Medulla oblongata (tissue), 1 donor: ENCODE data around the gene GAS2L3.
A peak's percentile ranks its signal among the peaks of the same experiment; 100 is the strongest.
"Not testable (repeated sequence)": the region's sequence is repeated elsewhere in the genome, so short reads cannot be mapped to it uniquely, and the experiment has no call there.

Experiments used
- DNase-seq: peaks from one replicate; pipeline ENCODE4 v3.0.0-alpha.2; 2015; ENCODE audit errors: extremely low spot score

Gene GAS2L3

DNA sequence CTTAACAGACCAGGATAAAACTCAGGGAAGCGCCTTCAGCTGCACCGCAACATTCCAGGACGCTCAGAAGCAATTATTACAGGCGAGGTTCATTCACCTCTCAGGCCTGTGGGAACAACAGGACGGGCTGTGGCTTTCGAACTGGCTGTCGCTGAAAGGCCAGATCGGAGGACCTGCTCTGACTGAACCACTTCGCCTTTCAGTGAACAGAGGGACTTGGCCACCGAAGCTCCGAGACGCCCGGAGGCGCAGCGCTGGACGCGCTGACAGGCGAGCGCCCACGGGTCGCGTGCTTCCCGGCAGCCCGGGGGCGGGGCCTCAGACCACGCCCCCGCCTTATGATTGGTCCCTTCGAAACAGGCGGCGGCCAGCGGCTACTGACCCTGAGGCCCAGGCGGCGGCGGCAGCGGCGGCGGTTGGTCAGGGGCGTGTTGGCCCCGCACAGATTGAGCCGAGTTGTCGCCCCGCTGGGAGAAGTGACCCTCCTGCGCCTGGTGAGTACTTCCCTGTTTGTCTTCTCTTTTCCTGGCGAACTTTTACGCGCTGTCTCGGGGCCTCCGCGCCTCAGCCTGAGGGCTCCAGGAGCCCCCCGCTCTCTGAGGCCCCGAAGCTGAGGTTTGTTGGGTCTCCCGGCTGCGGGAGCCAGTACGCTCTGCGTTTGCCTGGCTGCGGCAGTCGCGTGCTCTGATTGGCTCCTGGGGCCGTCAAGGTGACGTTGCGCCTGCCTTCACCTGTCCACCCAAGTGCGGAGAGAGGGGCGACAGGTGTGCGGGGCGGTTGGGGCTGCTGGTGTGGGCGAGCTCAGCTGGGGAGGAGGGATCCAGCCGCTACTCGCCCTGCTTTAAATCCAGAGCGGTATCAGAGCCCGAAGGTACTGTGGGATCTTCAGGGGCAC lies at the start of gene GAS2L3:
Gene GAS2L3 (plus strand): TSS at position 393 of the 895 bp plus-strand sequence. CDS start 21,221 bp downstream, outside the sequence.
- DNase-seq: peak; percentile 91

DNA sequence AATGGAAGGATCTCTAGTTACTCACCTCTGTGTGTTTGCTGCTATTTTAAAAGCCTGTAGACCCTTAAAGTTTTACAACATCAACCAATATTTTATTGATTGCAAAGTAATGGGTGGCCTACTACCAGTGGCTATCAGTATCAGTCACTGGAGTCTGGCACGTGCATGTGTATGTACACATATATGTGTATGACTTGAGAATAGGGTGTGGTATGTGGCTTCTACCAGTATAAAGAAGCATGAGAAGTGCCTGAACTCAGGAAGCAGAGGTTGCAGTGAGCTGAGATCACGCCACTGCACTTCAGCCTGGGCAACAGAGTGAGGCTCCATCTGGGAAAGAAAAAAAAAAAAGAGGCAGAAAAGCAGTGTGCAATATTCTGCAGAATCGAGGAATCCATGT lies 45.5 kb upstream of the GAS2L3 start:
- DNase-seq: no peak

DNA sequence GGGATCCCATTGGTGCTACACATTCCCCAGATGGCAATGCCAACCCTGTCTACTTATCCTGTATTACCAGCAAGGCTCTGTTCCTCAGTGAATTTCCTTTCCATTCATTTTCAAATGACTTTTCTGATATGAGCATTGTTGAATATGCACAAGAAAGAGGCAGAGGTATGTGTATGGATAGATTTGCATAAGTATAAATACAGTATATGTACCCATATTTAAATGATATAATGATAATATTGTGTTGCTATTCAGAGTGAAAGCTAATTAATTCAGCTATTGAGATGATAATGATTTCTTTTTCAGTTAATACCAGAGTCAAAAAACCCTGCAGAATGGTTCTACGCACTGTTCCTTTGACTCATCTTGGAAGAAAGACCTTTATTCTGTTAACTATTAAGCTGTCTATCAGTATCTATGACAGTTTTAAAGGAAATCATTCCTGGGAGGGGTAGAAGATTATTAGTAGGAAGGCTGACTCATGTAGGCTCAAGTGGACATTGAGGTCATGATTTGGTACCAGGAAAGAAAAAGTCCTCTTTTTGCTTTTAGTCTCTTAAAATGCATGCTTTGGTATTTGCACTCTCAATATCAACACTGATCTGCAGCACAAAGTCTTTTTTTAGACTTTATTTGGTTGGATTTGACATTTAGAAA lies 44.9 kb upstream of the GAS2L3 start:
- no peak for DNase-seq

DNA sequence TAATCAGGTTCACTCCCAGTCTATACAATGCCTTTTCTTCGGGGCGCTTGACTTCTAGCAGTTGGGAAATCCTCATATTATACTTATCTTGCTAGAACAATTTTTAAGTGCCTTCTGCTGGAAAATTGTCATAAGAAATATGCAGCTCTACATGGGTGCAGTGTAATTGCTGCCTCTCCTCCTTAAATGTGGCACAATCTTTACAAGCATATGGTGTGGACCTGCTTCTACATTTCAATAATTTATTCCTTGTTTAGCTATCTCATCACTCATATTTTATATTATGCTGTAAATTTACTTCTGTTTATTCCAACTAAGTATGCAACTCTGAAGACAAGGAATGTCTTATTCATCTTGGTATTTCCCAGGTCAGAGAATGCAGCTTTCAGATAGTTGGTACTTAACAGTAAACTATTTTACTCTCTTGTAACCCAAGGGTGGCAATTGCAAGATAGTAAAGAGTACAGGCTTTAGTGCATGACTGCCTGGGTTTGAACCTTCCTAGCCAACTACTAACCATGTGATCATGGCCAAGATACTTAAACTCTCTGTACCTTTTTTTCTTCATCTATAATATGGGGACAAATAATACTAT lies 43.6 kb upstream of the GAS2L3 start:
- DNase-seq: no peak

DNA sequence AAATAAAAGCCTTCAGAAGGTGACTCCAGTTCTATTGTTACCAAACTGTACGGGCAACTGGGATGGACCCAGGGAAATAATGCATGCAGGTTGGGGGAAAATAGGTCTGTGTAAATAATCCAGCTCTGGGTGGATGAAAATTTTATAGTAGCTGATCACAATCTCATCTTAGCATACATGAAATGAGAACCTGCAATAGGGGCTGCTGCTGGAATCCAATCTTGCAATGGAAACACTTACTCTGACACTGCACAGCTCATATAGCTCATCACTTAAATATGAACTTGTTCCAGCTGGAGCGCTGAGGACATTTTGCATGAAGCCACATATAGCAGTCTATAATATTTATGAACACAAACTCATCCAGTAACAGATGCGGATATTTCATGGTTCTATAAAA lies 40.1 kb upstream of the GAS2L3 start:
- DNase-seq: no peak

DNA sequence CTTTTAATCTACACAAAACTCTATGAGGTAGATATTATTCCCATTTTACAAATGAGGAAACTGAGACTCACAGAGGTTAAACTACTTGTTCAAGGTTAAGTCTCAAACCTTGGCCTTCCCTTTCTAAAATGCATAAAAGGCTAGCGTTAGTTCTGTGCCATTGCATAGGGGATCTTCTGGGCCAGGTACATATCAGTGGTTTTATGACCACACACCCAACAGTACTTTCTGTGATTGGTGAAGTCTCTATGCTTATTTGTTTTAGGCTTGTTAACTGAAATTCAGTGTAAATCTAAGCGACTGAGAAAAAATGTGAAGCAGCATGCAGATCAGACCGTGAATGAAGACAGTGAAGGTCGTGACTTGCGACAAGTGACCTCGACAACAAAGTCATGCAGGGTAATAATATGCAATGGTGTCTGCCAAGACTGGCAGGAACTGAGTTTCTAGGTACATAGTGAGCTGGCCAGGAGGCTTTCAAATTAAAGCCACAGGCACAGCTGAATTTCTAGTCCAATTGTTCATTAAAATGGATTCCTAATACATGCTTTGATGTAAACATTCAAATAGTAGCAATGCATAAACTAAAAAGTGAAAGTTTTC lies 38.8 kb upstream of the GAS2L3 start:
- no peak for DNase-seq

DNA sequence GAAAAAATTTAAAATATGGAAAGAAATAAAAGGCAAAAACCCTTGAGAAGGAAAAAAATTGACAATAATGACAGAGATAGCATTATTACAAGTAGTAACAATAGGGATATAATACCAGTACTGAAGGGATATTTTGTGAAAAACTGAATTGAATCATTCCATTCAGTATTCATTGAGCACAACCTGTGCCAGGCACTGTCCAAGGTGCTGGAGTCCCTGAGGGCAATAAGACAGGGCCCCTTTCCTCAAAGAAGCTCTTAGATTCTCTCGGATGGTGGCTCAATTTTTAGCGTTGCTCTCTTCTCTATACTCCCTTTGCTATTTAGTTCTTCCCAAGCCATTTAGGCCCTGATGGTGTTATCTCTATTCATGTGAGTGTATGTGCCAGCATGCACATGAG lies 34.3 kb upstream of the GAS2L3 start:
- DNase-seq: no peak

DNA sequence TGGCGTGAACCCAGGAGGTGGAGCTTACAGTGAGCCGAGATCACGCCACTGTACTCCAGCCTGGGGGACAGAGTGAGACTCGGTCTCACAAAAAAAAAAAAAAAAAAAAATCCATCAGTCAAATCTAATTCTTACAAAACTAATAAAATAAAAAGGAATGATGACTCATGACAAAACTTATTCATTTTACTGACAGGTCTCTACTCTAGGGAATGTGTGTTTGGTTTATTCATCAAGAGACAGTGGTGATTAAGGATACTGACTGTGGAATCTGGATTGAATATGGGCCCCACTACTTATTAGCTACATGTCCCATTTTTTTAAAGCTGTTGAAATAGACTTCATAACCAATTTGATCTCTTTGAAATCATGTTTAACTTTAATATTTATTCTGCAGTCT lies 29.3 kb upstream of the GAS2L3 start:
- DNase-seq: no peak

DNA sequence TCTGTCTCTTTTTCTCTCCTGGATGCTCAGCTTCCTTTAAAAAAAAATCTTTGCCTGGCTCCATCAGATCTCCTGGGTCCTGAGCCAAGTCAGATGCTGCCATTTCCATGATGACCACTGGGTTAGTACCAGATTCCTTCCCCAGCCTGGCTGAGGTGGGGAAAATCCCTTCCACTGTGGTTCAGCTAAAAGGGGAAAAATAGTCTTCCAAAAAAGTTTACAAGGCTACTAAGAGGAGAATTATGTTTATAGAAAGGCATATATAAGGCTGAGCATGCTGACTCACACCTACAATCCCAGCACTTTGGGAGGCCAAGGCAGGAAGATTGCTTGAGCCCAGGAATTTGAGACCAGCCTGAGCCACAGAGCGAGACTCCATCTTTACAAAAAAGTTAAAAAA lies 28.4 kb upstream of the GAS2L3 start:
- DNase-seq: no peak

DNA sequence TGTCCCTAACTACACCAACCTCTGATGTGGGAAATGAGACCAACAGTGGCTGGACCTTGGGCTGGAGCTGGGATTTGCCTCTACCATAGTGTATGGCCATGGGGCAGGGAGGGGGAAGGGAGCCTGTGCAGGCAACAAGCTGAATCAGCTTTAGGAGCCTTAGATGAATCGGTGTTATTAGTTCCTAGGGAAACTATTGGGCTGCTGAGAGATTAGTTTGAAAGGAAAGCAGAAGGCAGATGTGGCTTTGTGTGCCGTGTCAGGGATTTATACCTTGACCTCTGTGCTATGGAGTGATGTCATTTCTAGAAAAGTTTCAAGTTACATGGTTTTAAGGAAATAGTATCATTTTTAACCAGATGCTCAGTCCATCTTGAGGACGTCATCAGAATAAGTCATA lies 19.5 kb upstream of the GAS2L3 start:
- DNase-seq: no peak

DNA sequence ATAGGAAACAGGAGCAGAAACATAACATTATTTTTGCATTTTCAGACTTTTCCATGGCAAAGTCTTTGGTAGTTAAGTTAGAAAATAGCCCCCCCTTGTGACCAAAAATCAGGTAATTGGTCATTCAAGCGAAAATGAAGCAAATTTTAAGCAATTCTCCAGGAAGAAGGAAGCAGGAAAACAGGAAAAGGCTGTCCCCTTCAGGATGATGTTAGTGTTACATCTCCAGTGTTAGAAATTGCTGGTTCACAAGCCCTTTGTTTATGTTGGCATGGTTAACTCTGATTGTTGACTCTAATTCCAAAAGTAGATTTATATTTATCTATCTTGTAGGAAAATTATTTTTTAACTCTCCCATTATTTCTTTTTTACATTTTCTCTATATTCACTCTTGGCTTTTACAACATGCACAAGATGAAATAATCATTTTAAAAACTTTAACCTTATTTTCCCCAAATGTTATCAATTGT lies 18.8 kb upstream of the GAS2L3 start:
- DNase-seq: peak; percentile 86

DNA sequence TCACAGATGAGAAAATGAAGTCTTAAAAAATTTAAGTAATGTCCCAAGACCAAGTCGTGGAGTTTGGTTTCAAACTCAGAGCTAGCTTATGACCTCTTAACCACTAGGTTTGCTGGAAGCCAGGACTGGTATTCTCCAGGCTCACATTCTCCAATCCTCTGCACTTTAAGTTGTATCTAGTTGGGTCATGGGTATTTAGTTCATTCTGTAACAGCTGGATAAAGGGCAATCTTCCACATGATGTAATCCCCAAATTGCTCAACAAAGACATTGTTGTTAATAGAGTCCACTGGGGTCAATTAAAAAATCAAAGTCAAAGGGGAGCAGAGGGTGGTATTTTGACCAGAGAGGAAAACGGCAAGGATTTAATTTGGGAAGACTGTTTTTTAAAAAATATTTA lies 17.8 kb upstream of the GAS2L3 start:
- no peak for DNase-seq

DNA sequence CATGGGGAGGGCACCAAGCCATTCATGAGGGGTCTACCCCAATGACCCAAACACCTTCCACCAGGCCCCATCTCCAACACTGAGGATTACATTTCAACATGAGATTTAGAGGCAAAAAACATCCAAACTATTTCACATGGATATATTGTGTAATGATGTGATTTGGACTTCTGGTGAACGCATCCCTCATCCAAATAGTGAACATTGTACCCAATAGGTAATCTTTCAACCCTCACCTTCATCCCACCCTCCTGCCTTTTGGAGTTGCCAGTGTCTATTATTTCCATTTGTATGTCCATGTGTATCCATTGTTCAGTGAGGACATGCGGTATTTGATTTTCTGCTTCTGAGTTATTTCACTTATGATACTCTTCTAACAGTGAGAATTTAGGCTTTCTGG lies 16.1 kb upstream of the GAS2L3 start:
- no peak for DNase-seq

DNA sequence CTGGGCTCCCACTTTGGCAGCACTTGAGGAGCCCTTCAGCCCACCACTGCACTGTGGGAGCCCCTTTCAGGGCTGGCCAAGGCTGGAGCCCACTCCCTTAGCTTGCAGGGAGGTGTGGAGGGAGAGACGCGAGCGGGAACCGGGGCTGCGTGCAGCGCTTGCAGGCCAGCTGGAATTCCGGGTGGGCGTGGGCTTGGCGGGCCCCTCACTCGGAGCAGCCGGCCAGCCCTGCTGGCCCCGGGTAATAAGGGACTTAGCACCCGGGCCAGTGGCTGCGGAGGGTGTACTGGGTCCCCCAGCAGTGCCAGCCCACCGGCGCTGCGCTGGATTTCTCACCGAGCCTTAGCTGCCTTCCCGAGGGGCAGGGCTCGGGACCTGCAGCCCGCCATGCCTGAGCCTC lies 14.2 kb upstream of the GAS2L3 start:
- DNase-seq: not testable (repeated sequence)

DNA sequence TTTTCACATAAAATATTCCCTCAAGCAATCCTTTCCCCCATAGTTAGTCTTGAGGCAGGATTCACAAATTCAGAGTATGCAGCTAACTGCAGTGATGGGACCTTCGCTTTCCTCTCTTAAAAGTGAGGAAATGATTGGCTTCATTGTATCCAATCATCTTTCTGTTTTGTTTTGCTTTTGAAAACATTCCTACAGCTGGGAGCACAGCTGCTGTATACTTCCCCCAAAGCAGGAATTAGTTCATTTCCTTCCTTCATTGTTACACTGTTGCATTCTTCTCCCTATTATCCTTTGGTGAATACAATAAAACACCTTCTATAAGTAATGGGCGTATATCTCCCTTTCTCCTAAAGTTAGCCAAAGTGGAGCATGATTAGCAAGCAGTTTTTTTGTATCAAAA lies 9.4 kb upstream of the GAS2L3 start:
- no peak for DNase-seq

DNA sequence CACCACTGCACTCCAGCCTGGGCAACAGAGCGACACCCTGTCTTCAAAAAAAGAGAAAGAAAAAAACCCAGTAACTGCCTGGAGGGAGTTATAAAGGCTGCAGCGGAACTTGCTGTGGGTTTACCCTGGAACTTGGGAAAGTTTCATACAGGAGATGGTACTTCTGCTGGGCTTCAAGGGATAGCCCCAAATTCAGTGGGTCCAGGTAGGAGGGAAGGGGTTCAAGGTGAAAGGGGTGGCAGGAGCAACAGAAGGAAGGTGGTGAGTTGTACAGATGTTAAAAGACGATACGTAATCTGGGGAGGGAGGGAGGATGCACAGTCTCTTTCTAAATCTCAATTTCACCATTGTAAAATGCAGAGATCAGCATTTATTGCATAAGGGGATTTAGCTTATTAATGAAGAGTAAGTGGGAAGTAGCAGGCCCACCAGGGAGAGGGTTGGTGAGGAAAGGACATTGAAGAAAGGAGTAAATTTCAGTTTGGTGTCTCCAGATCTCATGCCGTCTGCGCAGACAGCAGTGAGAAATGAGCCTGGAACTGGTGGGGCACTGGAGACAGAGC lies 8.5 kb upstream of the GAS2L3 start:
- no peak for DNase-seq

DNA sequence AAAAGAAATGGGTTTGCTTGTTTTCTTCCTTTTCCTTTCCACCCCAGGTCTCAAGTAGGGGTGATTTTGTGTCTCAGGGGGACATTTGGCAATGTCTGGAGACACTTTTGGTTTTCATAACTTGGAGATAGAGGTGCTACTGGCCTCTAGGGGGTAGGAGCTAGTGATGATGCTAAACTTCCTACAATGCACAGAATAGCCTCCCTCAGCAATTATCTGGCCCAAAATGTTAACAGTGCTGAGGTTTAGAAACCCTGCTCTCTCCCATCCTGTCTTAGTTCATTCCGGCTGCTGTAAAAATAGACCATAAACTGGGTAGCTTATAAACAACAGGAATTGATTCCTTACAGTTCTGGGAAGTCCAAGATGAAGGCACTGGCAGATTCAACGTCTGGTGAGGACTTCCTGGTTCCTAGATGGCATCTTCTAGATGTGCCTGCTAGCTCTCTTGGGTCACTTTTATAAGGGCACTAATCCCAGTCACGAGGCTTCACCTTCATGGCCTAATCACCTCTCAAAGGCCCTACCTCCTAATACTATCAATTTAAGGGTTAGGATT lies 7.4 kb upstream of the GAS2L3 start:
- no peak for DNase-seq

DNA sequence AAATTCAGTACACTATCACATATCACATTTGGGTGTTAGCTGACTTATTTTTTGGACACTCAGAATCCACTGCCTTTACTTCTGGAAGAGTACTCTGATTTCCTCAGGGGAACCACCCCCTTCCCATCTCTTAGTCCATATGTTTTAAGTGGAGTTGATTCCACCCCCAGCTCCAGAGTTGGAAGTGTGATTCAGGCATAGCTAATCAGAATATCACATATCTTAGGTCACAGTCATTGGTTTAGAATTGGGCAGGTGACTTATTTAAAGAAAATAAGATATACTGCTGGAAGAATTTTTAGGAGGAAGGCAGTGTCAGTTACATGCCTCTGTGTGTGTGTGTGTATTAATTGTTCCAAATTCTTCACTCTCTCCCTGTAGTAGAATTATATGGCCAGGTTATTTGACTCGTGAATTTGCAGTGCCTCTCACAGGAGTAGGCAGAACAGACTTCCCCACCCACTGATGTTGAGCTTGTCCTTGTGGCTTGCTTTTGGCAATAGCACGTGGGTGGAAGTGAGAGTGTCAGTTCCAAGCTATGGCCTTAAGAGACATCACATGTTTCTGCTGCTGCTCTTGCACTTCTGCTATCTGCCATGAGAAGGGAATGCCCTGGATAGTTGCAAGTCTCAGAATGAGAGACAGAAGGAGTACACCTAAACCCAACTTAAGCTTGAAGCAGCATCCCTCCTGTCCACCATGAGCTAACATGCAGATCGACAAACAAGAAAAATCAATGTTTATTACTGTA lies 6.4 kb upstream of the GAS2L3 start:
- peak; percentile 84 for DNase-seq

DNA sequence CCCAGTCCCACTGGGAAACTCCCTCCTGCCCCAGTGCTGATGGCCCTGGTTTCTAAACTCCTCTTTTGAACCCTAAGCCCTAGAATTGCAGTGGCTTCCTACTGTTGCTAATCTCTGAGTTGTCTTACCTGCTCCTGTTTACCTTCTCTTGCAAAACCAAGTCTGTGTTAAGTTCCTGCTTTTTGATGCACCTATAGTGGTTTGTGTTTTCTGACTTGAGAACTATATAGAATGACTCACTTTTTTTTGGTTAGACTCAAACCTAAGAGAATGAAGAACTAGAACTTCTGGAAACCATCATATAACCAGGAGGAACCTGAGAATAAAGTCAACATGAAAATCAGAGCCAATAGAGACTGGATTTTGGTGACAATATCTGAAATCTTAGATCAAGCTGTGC lies 5.5 kb upstream of the GAS2L3 start:
- DNase-seq: no peak

DNA sequence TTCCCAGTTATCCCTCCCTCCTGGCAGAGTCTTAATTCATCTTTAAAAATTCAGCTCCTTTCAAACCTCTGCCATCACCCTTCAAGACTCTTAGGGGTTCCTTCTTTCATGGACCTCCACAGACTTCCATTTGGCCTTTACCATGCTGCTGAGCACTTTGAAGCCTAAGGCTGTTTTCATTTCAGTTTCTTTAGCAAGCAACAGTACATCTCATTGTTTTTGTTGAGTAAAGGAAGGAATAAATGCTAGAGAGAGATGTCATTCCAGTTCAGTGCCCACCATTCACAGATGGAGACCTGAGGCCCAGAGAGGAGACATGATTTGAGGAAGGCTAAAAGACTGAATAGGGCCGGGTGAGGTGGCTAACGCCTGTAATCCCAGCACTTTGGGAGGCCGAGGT lies 1.3 kb upstream of the GAS2L3 start:
- no peak for DNase-seq
